Measurements from ENCODE around the gene RRP7A.
A peak's percentile ranks its signal among the peaks of the same experiment; 100 is the strongest.
"Not testable (repeated sequence)": the region's sequence is repeated elsewhere in the genome, so short reads cannot be mapped to it uniquely, and the experiment has no call there.

The RRP7A gene

DNA sequence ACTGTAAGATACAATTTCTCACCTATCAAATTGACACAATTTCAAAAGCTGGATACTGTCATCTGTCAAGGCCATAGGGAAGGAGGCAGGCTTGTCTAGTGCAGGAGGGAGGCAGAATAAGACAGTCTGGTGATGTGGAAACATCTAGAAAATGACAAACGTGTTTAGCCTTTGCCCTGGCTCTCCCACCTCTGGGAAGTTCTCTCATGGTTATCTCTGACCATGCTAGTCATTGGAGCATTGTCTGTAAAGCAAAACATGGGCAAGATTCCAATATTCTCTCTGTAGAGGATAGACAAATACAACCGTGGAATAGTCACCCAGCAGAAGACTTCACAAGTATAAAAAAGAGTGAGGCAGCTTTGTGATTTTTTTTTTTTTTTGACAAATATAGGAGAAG is 25.1 kb upstream of the RRP7A start:
- H3K79me1 ChIP-seq (replicated peaks; ENCODE audit: low read length, poor library complexity, severe bottlenecking) = no peaks in the 10 kb centered on the region
- no peak overlapping the region for H3K4me2 ChIP-seq (ENCODE audit: low read length, poor library complexity, severe bottlenecking)
- no peak overlapping the region for H3K27ac ChIP-seq (ENCODE audit: low read length, poor library complexity, severe bottlenecking)
- no peak overlapping the region for H4K8ac ChIP-seq (ENCODE audit: low read length)
- no peak overlapping the region for H3K23ac ChIP-seq (ENCODE audit: low read length in 2 of 2)
- no peaks in the 10 kb centered on the region for H3K9me3 ChIP-seq (ENCODE audit: control insufficient read depth, low read length)
- peaks cover 2% of the 10 kb centered on the region for H3K4me1 ChIP-seq (ENCODE audit: control insufficient read depth, insufficient read depth, low read depth, low read length)
- H2AFZ ChIP-seq (ENCODE audit: low read depth, low read length) = no peak overlapping the region
- no peak overlapping the region for H3K9ac ChIP-seq (ENCODE audit: low read length)
- no peak overlapping the region for H3K4me3 ChIP-seq (ENCODE audit: insufficient read depth in 1 of 2, low read depth in 1 of 2, low read length in 2 of 2)
- H3K14ac ChIP-seq (ENCODE audit: low read length in 2 of 2) = no peak overlapping the region
- H2BK5ac ChIP-seq (ENCODE audit: low read depth, low read length, poor library complexity, severe bottlenecking) = no peak overlapping the region
- H3K27me3 ChIP-seq (ENCODE audit: control insufficient read depth in 1 of 2, insufficient read depth in 1 of 2, low read length in 2 of 2) = peaks cover 8 to 22% of the 10 kb centered on the region in 2 experiments
- no peaks in the 10 kb centered on the region for H3K36me3 ChIP-seq (ENCODE audit: control insufficient read depth in 1 of 2, insufficient read depth in 2 of 2, low read depth in 1 of 2, low read length in 2 of 2)
- H2AK5ac ChIP-seq (ENCODE audit: low read length, severe bottlenecking) = no peak overlapping the region
- H2BK120ac ChIP-seq (ENCODE audit: low read depth, low read length) = no peak overlapping the region
- DNase-seq = no peak
- no peak overlapping the region for H4K91ac ChIP-seq (ENCODE audit: low read length)
- H3K4ac ChIP-seq (ENCODE audit: low read depth in 1 of 2, low read length in 2 of 2) = no peak overlapping the region
- 40% methylated on average over 1 of the region's 2 CpGs for WGBS
- no peak overlapping the region for H3K18ac ChIP-seq (ENCODE audit: low read depth in 1 of 2, low read length in 2 of 2)
- H2BK12ac ChIP-seq (ENCODE audit: low read length in 2 of 2) = no peak overlapping the region
- no peak overlapping the region for H2BK15ac ChIP-seq (ENCODE audit: low read depth, poor library complexity, severe bottlenecking)

DNA sequence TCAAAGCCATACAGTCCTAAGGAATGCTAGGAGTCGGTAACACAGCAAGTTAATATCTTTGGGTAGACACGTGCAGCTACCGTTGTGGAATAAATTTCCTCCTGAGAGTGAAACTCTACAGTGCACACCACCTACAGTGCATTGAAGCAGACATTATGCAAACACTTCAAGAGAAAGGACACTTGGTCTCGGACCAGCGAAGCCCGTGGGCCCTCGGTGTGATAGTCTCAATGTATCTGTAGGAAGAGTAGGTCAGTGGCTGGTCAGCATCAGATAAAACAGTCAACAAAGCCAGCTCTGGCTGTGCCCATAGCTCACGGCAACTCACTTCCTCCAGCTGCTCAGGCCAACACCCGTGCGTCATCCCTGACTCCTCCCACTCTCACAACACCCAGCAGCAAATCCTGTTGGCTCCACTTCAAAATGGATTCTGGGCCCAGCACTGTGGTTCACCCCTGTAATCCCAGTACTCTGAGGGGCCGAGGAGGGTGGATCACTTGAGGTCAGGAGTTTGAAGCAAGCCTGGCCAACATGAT is 19.7 kb upstream of the RRP7A start:
- not testable (repeated sequence) for H2BK15ac ChIP-seq (ENCODE audit: low read depth, poor library complexity, severe bottlenecking); H2BK120ac ChIP-seq (ENCODE audit: low read depth, low read length); H3K27ac ChIP-seq (ENCODE audit: low read length, poor library complexity, severe bottlenecking); H3K23ac ChIP-seq (ENCODE audit: low read length in 2 of 2); H3K36me3 ChIP-seq (ENCODE audit: control insufficient read depth in 1 of 2, insufficient read depth in 2 of 2, low read depth in 1 of 2, low read length in 2 of 2); H2BK12ac ChIP-seq (ENCODE audit: low read length in 2 of 2); H3K4ac ChIP-seq (ENCODE audit: low read depth in 1 of 2, low read length in 2 of 2); H3K4me3 ChIP-seq (ENCODE audit: insufficient read depth in 1 of 2, low read depth in 1 of 2, low read length in 2 of 2); H2AFZ ChIP-seq (ENCODE audit: low read depth, low read length); H3K14ac ChIP-seq (ENCODE audit: low read length in 2 of 2); H3K4me1 ChIP-seq (ENCODE audit: control insufficient read depth, insufficient read depth, low read depth, low read length); H3K4me2 ChIP-seq (ENCODE audit: low read length, poor library complexity, severe bottlenecking); H2BK5ac ChIP-seq (ENCODE audit: low read depth, low read length, poor library complexity, severe bottlenecking); H3K27me3 ChIP-seq (ENCODE audit: control insufficient read depth in 1 of 2, insufficient read depth in 1 of 2, low read length in 2 of 2); H3K79me1 ChIP-seq (replicated peaks; ENCODE audit: low read length, poor library complexity, severe bottlenecking); H3K18ac ChIP-seq (ENCODE audit: low read depth in 1 of 2, low read length in 2 of 2); H3K9ac ChIP-seq (ENCODE audit: low read length); H4K8ac ChIP-seq (ENCODE audit: low read length); H2AK5ac ChIP-seq (ENCODE audit: low read length, severe bottlenecking); H3K9me3 ChIP-seq (ENCODE audit: control insufficient read depth, low read length); H4K91ac ChIP-seq (ENCODE audit: low read length)
- peak; percentile 34 for DNase-seq
- WGBS = 67% methylated on average over 1 of the region's 11 CpGs

DNA sequence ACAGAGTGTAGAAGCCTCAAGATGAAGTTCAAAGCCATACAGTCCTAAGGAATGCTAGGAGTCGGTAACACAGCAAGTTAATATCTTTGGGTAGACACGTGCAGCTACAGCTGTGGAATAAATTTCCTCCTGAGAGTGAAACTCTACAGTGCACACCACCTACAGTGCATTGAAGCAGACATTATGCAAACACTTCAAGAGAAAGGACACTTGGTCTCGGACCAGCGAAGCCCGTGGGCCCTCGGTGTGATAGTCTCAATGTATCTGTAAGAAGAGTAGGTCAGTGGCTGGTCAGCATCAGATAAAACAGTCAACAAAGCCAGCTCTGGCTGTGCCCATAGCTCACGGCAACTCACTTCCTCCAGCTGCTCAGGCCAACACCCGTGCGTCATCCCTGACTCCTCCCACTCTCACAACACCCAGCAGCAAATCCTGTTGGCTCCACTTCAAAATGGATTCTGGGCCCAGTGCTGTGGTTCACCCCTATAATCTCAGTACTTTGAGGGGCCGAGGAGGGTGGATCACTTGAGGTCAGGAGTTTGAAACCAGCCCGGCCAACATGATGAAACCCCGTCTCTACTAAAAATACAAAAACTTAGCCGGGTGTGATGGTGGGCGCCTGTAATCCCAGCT is 17.7 kb upstream of the RRP7A start:
- not testable (repeated sequence) for H2AK5ac ChIP-seq (ENCODE audit: low read length, severe bottlenecking); H4K8ac ChIP-seq (ENCODE audit: low read length); H3K4me3 ChIP-seq (ENCODE audit: insufficient read depth in 1 of 2, low read depth in 1 of 2, low read length in 2 of 2); H3K27ac ChIP-seq (ENCODE audit: low read length, poor library complexity, severe bottlenecking); H2BK120ac ChIP-seq (ENCODE audit: low read depth, low read length); H3K4me1 ChIP-seq (ENCODE audit: control insufficient read depth, insufficient read depth, low read depth, low read length); H2BK15ac ChIP-seq (ENCODE audit: low read depth, poor library complexity, severe bottlenecking); H3K14ac ChIP-seq (ENCODE audit: low read length in 2 of 2); H3K4ac ChIP-seq (ENCODE audit: low read depth in 1 of 2, low read length in 2 of 2); H3K23ac ChIP-seq (ENCODE audit: low read length in 2 of 2); H2AFZ ChIP-seq (ENCODE audit: low read depth, low read length); H2BK12ac ChIP-seq (ENCODE audit: low read length in 2 of 2); H4K91ac ChIP-seq (ENCODE audit: low read length); H3K9me3 ChIP-seq (ENCODE audit: control insufficient read depth, low read length); DNase-seq; H2BK5ac ChIP-seq (ENCODE audit: low read depth, low read length, poor library complexity, severe bottlenecking); H3K36me3 ChIP-seq (ENCODE audit: control insufficient read depth in 1 of 2, insufficient read depth in 2 of 2, low read depth in 1 of 2, low read length in 2 of 2); H3K18ac ChIP-seq (ENCODE audit: low read depth in 1 of 2, low read length in 2 of 2); H3K27me3 ChIP-seq (ENCODE audit: control insufficient read depth in 1 of 2, insufficient read depth in 1 of 2, low read length in 2 of 2); H3K9ac ChIP-seq (ENCODE audit: low read length); H3K4me2 ChIP-seq (ENCODE audit: low read length, poor library complexity, severe bottlenecking); H3K79me1 ChIP-seq (replicated peaks; ENCODE audit: low read length, poor library complexity, severe bottlenecking)
- 96% methylated on average over 7 of the region's 14 CpGs for WGBS

DNA sequence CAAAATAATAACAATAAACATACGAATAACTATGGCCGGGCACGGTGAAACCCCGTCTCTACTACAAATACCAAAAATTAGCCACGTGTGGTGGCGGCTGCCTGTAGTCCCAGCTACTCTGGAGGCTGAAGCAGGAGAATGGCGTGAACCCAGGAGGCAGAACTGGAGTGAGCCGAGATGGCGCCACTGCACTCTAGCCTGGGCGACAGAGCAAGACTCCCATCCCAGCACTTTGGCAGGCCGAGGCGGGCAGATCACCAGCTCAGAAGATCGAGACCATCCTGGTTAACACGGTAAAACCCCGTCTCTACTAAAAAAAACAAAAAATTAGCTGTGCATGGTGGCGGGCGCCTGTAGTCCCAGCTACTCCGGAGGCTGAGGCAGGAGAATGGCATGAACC is 17.0 kb upstream of the RRP7A start:
- not testable (repeated sequence) for H3K79me1 ChIP-seq (replicated peaks; ENCODE audit: low read length, poor library complexity, severe bottlenecking); H3K9me3 ChIP-seq (ENCODE audit: control insufficient read depth, low read length); H2BK12ac ChIP-seq (ENCODE audit: low read length in 2 of 2); H2BK120ac ChIP-seq (ENCODE audit: low read depth, low read length); H3K23ac ChIP-seq (ENCODE audit: low read length in 2 of 2); H3K36me3 ChIP-seq (ENCODE audit: control insufficient read depth in 1 of 2, insufficient read depth in 2 of 2, low read depth in 1 of 2, low read length in 2 of 2); H3K4me2 ChIP-seq (ENCODE audit: low read length, poor library complexity, severe bottlenecking); H3K4me1 ChIP-seq (ENCODE audit: control insufficient read depth, insufficient read depth, low read depth, low read length); H3K4me3 ChIP-seq (ENCODE audit: insufficient read depth in 1 of 2, low read depth in 1 of 2, low read length in 2 of 2); H2AFZ ChIP-seq (ENCODE audit: low read depth, low read length); H2BK15ac ChIP-seq (ENCODE audit: low read depth, poor library complexity, severe bottlenecking); DNase-seq; H3K18ac ChIP-seq (ENCODE audit: low read depth in 1 of 2, low read length in 2 of 2); H4K91ac ChIP-seq (ENCODE audit: low read length); H2BK5ac ChIP-seq (ENCODE audit: low read depth, low read length, poor library complexity, severe bottlenecking); H3K4ac ChIP-seq (ENCODE audit: low read depth in 1 of 2, low read length in 2 of 2); H3K9ac ChIP-seq (ENCODE audit: low read length); H2AK5ac ChIP-seq (ENCODE audit: low read length, severe bottlenecking); H4K8ac ChIP-seq (ENCODE audit: low read length); H3K14ac ChIP-seq (ENCODE audit: low read length in 2 of 2); H3K27ac ChIP-seq (ENCODE audit: low read length, poor library complexity, severe bottlenecking)
- peaks cover 0 to 13% of the 10 kb centered on the region in 2 experiments for H3K27me3 ChIP-seq (ENCODE audit: control insufficient read depth in 1 of 2, insufficient read depth in 1 of 2, low read length in 2 of 2)
- WGBS = 94% methylated on average over 18 of the region's 18 CpGs

Data from mesenchymal stem cell (in vitro differentiated cells and primary cell).